GM19455 (cell line): ENCODE results near the gene YTHDF2.
"Not testable (repeated sequence)": the region's sequence is repeated elsewhere in the genome, so short reads cannot be mapped to it uniquely, and the experiment has no call there.

Experiments
- ATAC-seq: cut with Tn5 transposase; IDR thresholded peaks from one replicate; pipeline ENCODE4 v1.9.1; 2021; ENCODE audit not compliant: unreplicated experiment

Gene YTHDF2

DNA sequence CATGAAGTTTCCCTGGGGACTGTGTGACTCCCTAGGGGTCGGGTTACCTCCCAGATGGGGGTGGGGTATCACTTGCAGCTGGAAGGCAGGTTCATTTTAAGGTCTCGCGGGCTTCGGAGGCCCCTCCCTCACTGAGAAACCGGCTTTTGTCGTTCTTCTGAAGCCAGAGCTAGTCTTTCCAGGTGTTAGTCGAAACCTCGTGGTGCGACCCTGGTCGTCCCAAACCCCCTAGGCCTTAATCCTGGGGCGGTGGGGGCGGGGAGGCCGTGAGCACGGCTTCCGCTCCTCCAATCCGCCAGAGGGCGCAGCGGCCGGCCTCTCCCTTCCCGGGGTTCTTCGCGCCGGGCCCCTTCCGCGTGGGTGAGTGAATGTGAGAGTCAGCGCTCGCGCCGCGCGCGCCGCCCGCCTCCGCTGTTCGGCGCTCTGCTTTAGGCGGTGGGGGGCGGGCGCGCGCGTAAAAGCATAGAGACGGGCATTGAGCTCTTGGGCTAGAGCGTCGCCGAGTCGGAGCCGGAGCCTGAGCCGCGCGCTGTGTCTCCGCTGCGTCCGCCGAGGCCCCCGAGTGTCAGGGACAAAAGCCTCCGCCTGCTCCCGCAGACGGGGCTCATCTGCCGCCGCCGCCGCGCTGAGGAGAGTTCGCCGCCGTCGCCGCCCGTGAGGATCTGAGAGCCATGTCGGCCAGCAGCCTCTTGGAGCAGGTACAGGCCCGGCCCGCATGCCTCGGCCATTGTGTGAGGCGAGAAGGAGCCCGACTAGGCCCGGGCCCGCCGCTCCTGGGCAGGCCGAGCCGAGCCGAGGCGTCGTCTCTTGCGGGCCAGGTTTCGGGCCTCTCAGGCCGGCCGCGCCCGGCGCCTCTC, at the start of gene YTHDF2:
Gene YTHDF2 (plus strand): TSS at position 491 of the 857 bp plus-strand sequence. CDS start 181 bp downstream, at position 672.
- peak; percentile 86 for ATAC-seq

DNA sequence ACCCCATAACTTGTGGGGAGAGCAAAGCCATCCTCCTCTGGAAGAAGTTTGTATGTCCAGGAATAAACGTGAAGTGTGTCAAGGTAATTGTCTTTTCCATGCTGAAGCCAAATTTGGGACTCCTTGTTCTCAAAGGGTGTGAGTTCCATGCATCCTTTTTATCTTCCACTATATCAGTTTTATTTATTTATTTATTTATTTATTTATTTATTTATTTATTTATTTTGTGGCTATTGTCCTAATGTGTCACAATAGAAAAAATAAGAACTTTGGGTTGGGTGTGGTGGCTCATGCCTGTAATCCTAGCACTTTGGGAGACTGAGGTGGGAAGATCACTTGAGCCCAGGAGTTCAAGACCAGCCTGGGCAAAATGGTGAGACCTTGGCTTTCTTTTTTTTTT, 45.1 kb upstream of the YTHDF2 start:
- ATAC-seq, result not testable (repeated sequence)

DNA sequence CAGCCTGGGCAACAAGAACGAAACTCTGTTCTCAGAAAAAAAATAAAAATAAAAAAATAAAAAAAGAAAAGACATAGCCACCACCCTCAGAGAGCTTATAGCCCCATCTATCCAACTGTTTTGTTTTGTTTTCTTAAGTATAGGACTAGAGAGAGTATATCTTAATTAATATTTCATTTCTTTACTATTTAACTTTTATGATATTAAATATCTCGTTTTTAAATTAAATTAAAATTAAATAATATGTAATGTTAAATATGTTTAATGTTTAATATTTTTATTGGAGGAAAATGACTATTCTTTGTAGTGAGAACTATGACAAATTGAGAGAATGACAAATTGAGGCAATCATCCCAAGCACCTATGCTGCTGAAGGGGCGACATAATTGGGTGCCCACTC, 33.1 kb upstream of the YTHDF2 start:
- ATAC-seq, result no peak

DNA sequence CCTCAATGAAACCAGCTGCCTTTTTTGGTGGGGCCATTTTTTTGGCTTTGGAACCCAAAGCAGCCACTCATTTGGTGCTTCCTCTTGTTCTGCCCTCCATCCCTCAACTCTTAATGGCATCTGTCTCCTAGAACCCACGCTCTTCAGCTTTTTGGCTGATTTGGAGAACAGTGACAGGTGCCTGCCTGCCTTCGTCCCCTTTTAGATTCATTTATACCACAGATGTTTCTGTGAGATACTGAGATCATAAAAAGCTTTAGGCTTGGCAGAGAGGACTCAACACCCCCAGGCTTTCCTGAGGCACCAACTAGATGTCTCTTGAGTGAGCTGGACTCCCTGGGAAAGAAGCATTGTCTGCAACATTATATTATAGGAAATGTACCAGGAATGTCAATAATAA, 20.4 kb upstream of the YTHDF2 start:
- ATAC-seq, result no peak

DNA sequence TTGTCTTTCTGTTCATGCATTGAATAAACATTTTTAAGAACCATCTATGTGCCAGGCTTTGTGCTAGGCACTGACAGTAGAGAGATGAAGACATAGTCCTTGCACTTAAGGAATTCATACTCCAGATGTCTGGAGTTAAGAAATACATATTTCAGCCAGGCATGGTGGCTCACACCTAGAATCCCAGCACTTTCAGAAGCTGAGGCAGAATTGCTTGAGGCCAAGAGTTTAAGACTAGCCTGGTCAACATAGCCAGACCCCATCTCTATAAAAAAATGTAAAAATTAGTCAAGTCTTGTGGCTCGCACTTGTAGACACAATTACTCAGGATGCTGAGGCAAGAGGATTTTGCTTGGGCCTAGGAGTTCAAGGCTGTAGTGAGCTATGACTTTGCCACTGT, 18.6 kb upstream of the YTHDF2 start:
- ATAC-seq, result no peak

DNA sequence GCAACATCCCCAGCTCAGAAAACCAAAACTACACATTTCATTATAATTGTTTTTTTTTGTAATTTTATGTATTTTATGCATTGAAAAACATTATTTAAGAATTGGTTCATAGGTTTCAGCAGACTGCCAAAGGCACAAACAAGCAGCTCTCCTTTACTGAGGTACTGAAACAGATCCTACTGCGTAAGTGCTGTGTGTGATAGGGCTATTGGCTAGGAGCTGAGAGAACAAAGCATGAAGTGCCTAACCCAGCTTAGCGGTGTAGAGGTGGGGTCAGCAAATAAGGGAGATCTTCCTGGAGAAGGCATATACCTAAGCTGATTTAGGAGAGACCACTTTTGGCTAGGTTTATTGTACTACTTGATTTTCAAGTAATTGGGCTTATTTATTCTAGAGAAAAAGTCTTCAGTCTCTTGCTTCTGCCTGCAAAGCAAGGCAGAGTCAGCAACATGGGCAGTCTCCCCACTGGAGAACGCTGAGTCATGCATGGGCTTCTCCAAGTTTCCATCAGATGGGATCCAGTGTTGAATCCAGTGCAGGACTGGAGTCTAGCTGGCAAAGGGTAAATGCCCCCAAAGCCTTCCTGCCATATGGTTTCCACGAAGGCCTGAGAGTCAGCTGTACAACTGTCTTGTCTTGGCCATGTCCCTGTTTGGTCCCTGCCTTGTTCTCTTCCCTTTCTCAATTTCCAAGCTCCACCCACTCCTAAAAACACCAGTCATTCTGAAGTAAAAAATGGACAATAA, 18.0 kb upstream of the YTHDF2 start:
- no peak for ATAC-seq

DNA sequence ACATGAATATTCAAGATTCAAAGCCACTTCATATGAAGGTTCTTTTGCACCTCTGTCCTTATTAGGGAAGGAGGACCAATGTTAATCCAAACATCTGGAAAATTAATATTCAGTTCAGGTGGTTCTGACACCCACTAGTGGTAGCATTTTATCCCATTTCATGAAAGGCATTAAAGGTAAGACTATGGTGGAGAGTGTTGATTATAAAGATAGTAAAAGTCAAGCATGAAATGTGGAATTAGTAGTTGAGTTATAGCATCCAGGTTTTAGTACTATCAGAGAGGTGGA, 17.5 kb upstream of the YTHDF2 start:
- no peak for ATAC-seq

DNA sequence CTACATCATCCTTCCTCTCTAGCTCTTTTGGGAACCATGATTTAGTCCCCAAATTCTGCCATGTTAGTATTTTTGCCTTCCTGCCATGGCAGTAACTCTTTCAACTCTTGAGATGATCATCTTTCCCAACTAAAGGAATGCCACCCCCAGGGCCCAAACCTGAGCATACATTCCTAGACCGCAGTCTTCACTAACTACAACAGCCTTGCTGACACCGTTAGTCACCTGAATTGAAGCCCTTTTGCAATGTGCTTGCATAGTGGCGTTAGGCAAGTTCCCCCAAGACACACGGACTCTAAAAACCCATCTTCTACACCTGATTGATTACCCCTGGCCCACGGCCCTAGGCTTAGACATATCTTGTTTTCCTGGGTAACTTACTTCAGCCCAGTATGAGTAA, 16.4 kb upstream of the YTHDF2 start:
- ATAC-seq, result no peak

DNA sequence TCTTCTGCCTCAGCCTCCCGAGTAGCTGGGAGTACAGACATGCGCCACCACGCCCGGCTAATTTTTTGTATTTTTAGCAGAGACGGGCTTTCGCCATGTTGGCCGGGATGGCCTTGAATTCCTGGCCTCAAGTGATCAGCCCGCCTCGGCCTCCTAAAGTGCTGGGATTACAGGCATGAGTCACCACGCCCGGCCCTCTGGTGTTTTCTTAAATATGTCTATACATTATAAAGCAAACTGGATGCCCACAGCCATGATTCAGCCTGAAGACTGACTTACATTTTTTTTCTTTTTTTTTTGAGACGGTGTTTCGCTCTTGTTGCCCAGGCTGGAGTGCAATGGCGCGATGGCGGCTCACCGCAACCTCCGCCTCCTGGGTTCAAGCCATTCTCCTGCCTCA, 14.8 kb upstream of the YTHDF2 start:
- not testable (repeated sequence) for ATAC-seq

DNA sequence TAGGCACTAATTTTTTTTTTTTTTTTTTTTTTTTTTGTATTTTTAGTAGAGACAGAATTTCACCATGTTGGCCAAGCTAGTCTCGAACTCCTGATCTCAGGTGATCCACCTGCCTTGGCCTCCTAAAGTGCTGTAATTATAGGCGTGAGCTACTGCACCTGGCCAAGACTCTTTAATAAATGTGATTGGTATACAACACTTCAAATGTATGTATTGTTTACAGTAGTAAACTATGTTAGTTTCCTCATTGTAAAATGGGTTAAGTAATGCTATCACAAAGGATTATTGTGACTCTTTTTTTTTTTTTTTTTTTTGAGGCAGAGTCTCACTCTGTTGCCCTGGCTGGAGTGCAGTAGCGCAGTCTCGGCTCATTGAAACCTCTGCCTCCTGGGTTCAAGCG, 11.4 kb upstream of the YTHDF2 start:
- ATAC-seq, result not testable (repeated sequence)

DNA sequence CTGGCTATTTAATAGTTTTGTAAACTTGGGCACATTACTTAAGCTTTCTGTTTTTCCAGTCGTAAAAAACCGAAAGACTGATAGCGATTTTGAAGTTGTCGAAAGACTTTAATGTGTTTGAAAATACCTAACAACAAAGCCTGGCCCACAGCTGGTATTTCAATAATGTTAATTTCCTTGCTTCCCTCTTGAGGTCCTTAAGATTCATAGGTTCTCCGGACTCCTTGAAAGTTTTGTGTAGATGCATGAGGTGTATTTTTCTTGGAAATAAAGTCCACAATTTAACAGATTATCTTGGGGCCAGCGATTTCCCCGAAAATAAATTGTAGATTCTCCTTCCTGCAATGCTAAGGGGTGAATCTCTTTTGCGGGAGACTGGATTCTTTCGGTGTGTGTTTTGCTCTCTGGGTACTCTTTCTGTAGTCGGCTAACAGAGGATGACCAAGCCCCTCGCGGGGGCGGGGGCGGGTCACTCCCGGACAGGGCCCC, 735 bp upstream of the YTHDF2 start:
- ATAC-seq, result no peak

DNA sequence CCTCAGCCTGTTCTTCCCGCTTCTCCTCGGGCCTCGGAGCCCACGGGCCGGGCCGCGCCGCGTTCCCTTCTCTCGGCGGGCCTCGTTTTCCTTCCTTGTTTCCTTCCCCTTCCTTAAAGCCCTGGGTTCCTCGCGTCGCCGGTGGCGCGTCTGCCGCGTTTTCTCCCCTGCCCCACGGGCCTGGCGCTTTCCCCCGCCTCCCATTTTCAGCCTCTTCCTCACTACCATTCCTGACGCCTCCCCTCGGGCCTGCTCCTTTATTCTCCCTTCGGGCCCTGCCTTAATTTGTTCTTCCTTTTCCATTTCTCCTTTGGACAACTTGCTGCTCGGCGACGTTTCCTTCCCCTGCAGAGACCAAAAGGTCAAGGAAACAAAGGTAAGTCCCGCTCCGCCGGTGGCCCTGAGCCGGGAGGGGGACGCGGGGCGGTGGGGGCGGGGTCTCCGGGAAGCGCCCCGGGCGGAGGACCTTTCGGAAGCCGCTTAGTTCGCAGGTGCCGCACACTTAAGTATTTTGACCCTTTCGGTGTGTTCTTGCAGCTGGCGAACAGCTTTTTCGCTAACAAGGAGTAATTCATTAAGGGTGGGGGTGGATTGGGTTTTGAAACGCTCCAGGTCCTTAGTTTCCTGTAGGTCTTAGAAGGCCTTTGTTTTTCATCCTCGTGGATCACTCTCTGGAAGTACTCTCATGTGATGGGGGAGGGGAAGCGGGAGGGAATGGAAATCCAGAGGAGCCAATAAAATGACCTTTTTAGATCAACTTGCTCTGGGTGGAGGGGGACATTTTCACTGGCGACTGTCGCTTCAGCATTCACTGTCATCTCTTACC, 780 bp downstream of the YTHDF2 start:
- ATAC-seq, result peak; percentile 21

DNA sequence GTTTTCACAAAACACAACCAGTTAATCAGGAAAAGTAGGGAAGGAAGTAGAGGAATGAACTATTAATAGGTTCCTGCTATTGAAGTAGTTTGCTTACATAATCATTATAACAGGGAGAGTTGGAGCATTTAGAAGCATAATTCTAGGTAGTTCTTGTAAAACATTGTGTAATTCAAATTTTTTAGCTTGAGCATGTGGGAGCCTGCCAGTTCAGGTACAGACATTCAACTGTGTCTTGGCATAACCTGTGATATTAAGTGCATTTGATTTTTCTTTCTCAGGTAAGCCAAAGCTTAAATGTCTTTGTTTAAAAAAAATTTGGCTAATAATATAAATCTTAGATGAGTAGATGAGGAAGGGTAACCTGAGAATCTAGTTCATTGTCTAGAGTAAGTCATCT, 3.4 kb downstream of the YTHDF2 start:
- no peak for ATAC-seq

DNA sequence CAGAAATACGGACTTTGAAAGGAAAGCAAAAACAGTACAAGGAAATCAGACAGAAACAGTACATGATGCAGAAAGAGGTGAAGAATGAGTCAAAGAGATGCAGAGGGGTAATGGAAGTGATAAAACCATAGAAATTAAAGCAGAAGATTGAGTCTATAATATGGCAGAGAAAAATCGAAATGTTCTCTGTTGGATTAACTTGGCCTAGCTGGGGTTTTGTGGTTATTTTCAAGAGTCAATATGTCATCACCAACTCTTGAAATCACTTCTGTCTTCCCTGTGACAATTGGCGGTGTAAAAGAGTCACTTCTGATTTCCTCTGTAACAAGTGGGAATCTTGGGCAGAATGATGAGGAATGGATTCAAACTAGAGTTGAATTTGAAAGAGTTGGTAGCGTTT, 7.4 kb downstream of the YTHDF2 start:
- no peak for ATAC-seq

DNA sequence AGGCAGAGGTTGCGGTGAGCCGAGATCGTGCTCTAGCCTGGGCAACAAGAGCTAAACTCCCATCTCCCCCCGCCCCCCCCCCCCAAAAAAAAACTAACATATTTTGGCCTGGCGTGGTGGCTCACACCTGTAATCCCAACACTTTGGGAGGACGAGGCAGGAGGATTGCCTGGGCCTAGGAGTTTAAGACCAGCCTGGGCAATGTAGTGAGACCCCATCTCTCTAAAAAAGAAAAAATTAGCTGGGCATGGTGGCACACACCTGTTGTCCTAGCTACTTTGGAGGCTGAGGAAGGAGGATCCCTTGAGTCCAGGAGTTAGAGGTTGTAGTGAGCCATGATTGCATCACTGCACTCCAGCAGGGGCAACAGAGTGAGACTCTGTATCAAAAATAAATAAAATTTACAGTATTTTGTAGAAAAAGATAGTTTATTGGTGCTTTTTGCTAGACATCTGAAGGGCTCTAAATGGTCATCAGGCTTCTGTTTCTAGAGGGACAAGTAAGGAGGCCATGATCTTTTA, 9.0 kb downstream of the YTHDF2 start:
- no peak for ATAC-seq

DNA sequence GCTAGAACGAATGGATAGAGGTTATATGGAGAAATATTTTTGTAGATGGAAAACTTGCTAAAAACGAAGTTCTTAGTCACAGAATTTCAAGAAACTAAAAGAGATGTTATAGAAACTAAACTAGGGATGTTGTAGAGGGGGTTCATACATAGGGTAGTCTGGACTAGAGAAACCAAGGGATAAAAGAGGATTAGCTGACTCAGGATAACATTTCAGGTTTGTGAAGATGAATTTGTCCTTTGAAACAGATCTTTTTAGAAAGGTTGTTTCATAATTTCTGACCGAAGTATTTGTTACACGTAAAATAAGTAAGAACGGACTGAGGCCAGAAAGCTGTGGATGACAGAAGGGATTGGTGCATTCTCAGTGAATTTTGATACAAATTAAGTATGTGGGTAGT, 13.6 kb downstream of the YTHDF2 start:
- no peak for ATAC-seq

DNA sequence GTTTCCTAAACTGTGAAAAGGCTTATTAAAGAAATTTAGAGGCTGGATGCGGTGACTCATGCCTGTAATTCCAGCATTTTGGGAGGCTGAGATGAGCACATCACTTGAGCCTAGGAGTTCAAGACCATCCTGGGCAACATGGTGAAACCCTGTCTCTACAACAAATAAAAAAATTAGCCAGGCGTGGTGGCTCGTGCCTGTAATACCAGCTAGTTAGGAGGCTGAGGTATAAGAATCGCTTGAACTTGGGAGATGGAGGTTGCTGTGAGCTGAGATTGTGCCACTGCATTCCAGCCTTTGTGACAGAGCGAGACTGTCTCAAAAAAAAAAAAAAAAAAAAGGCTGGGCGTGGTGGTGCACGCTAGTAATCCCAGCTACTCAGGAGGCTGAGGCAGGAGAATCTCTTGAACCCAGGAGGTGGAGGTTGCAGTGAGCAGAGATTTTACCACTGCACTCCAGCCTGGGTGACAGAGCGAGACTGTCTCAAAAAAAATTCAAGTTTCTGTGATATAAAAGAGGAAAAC, 14.1 kb downstream of the YTHDF2 start:
- not testable (repeated sequence) for ATAC-seq

DNA sequence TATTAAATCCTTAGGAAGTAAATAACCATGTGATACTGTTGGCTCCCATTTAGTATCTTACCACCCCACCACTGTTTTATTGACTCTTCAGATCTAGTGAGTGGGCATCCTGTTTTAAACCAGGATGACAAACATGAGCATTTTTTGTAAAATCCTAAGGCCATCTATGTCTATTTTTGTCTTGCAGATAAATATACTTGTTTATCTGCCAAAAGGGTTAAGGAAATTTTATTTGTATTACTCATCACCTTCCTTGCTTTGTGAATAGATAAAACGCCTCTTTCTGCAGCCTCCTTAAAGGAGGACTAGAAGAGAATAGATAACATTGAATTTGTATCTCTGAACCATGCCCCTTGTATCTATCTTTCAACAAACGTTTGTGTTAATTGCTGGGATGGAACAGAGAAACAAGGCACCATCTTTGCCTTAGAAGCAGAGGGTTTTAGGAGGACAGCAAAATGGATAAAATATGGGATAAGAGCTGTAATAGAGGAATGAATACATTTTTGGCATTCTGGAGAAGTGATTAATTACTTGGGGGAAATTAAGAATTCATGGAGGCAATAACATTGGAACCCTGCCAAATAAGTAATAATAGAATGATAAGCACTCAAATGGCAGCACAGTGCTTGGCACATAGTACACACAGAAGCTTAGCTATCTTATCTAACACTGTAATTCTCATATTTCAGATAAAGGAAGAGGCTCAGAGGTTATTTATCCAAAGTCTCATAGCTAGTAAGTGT, 14.7 kb downstream of the YTHDF2 start:
- no peak for ATAC-seq

DNA sequence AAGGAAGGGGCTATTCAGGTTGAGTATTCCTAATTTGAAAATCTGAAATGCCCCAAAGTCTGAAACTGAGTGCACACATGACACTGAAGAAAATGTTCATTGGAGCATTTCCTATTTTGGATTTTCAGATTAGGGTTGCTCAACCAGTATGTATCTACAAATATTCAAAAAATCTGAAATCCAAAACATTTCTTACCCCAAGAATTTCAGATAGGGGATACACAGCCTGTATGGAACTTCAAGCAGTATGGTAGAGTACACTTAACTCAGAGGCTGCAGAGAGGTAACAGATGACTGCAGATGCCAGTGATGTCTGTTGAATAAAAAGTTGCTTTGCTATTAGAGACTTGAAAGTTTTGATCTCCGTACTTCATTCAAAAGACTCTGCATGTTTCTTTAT, 19.0 kb downstream of the YTHDF2 start:
- ATAC-seq, result no peak

DNA sequence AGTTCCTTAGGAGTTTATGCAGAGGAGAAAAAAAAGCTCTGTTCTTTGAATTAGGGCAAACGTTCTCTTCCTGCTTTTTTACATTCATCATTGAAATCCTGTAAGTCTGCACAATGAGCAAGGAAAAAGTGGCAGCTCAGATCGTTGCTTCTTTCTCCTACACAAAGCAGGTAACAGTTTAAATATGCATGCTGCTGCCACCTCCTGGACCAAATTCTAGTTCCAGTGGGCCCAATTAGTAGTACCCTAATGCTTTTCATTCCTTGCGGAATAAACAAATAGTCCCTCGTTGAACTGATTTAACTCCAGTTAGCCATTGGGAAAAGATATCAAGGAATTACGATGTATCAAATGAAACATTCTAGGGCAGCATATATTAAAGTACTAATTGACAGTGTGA, 20.1 kb downstream of the YTHDF2 start:
- ATAC-seq, result no peak
